Natural killer cell (primary cell): Measurements from ENCODE around the gene PILRA. TPM values are rescaled to one million over a fixed set of nuclear protein-coding genes. Genes with fewer than 3 reads are reported as not detected.

Experiments
- ATAC-seq, 3 donors: fragments of 150-1000 bp in 2 of 3; fragments of 200-7000 bp in 1 of 3; cut with Tn5 transposase; 1 replicate in 1 of 3; 2 replicates in 2 of 3; pipeline ENCODE4 v1.10.0; 2021; ENCODE audit warnings: mild to moderate bottlenecking in 2 of 3, moderate library complexity in 2 of 3
- DNase-seq, 2 donors: peaks; one replicate each; pipeline versions ENCODE4 v3.0.0 to v3.0.0-alpha.2; 2013 to 2021; ENCODE audit warnings: mixed read lengths in 1 of 2
- H3K27ac ChIP-seq: one replicate; pipeline ENCODE4 v1.5.1; 2013; ENCODE audit warnings: mild to moderate bottlenecking, low read length
- H3K27me3 ChIP-seq: one replicate; pipeline ENCODE4 v1.6.1; 2013; ENCODE audit warnings: low read length; ENCODE audit not compliant: control insufficient read depth, insufficient read depth
- H3K36me3 ChIP-seq: one replicate; pipeline ENCODE4 v1.6.1; 2013; ENCODE audit warnings: low read length; ENCODE audit not compliant: control insufficient read depth, insufficient read depth
- H3K4me1 ChIP-seq: one replicate; pipeline ENCODE4 v1.6.1; 2013; ENCODE audit warnings: low read length; ENCODE audit not compliant: control insufficient read depth, insufficient read depth
- H3K4me3 ChIP-seq: one replicate; pipeline ENCODE4 v1.5.1; 2013; ENCODE audit warnings: low read length
- H3K9me3 ChIP-seq: one replicate; pipeline ENCODE4 v1.6.1; 2013; ENCODE audit warnings: low read length; ENCODE audit not compliant: control insufficient read depth, insufficient read depth
- H3K27ac Mint-ChIP-seq, 2 donors: one replicate each; pipeline ENCODE4 v1.8.0; 2022; ENCODE audit warnings: mild to moderate bottlenecking in 2 of 2, mixed read lengths in 2 of 2, moderate library complexity in 1 of 2
- H3K27me3 Mint-ChIP-seq, 2 donors: one replicate each; pipeline ENCODE4 v1.8.0; 2022; ENCODE audit warnings: low read depth in 2 of 2, mixed read lengths in 2 of 2
- H3K36me3 Mint-ChIP-seq: one replicate; pipeline ENCODE4 v1.8.0; 2022; ENCODE audit warnings: mixed read lengths
- H3K4me1 Mint-ChIP-seq, 2 donors: one replicate each; pipeline ENCODE4 v1.8.0; 2022; ENCODE audit warnings: mixed read lengths in 2 of 2
- H3K4me3 Mint-ChIP-seq: one replicate; pipeline ENCODE4 v1.8.0; 2022; ENCODE audit warnings: mild to moderate bottlenecking, moderate library complexity, mixed read lengths
- H3K9me3 Mint-ChIP-seq, 2 donors: one replicate each; pipeline ENCODE4 v1.8.0; 2022; ENCODE audit warnings: mixed read lengths in 2 of 2
- CTCF ChIP-seq: fragments of 200-600 bp; IDR thresholded peaks from one replicate; pipeline ENCODE4 v1.8.0; 2022; ENCODE audit warnings: antibody characterized with exemption
- WGBS: methylation state at CpG from one replicate; pipeline ENCODE4 v1.1.7; 2013; ENCODE audit warnings: missing lambda C conversion rate; ENCODE audit not compliant: insufficient coverage; 5-methylcytosine and 5-hydroxymethylcytosine counted together
- intact Hi-C: fragments of 100-400 bp; cut with micrococcal nuclease; formaldehyde crosslinking; loops from one replicate; pipeline ENCODE4 v1.14.2; 2022
- total RNA-seq, 4 donors: library from RNA; stranded (reverse); fragments of 120-200 nt in 1 of 4; gene quantifications; one replicate each; pipeline versions ENCODE4 v1.2.3 to v1.2.4, GENCODE V29; 2013 to 2022

PILRA gene
- total RNA-seq, 3 donors from 2014 or later (not counting 1 experiment from before 2014, with no cell fraction given): 18.8 to 38.8 (median 29.4) TPM

- Mint-ChIP-seq H3K4me3 (peak overlapping the region; percentile 60), H3K36me3 (no peaks in the 10 kb centered on the region), H3K27ac (peak overlapping the region; percentile 94 to 98), H3K27me3 (no peaks in the 10 kb centered on the region), H3K4me1 (peaks cover 22 to 28% of the 10 kb centered on the region in 2 donors), H3K9me3 (no peaks in the 10 kb centered on the region)
- ATAC-seq: no peak
- intact Hi-C loops: loop anchor here (5.0 kb wide), 1 partner anchor 61 kb away; no protein-coding TSS in a partner anchor
- DNase-seq: no peak
- Histone ChIP-seq H3K27ac (peak overlapping the region; percentile 26), H3K27me3 (no peaks in the 10 kb centered on the region), H3K36me3 (no peaks in the 10 kb centered on the region), H3K4me1 (peaks cover 22% of the 10 kb centered on the region), H3K4me3 (no peak overlapping the region), H3K9me3 (no peaks in the 10 kb centered on the region)
- WGBS: 100% methylated on average over 2 of the region's 2 CpGs
- no peak for TF ChIP-seq CTCF
These were observed 25.0 kb downstream of the PILRA start for GRCh38 chr7:100398239-100398638.

- Mint-ChIP-seq H3K27me3 (no peaks in the 10 kb centered on the region), H3K36me3 (no peaks in the 10 kb centered on the region), H3K4me1 (peaks cover 22 to 28% of the 10 kb centered on the region in 2 donors), H3K27ac (no peak overlapping the region), H3K9me3 (no peaks in the 10 kb centered on the region), H3K4me3 (no peak overlapping the region)
- WGBS: 94% methylated on average over 3 of the region's 3 CpGs
- Histone ChIP-seq H3K36me3 (no peaks in the 10 kb centered on the region), H3K27ac (no peak overlapping the region), H3K9me3 (no peaks in the 10 kb centered on the region), H3K4me3 (no peak overlapping the region), H3K4me1 (peaks cover 22% of the 10 kb centered on the region), H3K27me3 (no peaks in the 10 kb centered on the region)
- no peak for TF ChIP-seq CTCF
- DNase-seq: no peak
- no peak for ATAC-seq
- intact Hi-C loops: loop anchor here (5.0 kb wide), 1 partner anchor 33 kb away; no protein-coding TSS in a partner anchor
These were observed 26.8 kb downstream of the PILRA start for GRCh38 chr7:100400041-100400440.

- DNase-seq (peak in 1 of 2 donors; percentile 23), ATAC-seq (no peak)
- H3K9me3 ChIP-seq: no peaks in the 10 kb centered on the region
- no peaks in the 10 kb centered on the region for H3K27me3 ChIP-seq
- Mint-ChIP-seq H3K27ac (no peak overlapping the region), H3K27me3 (no peaks in the 10 kb centered on the region), H3K36me3 (no peaks in the 10 kb centered on the region), H3K4me1 (peaks cover 22 to 28% of the 10 kb centered on the region in 2 donors), H3K9me3 (no peaks in the 10 kb centered on the region), H3K4me3 (no peak overlapping the region)
- no peak overlapping the region for H3K4me3 ChIP-seq
- intact Hi-C loops: loop anchor here (5.0 kb wide), 1 partner anchor 33 kb away; no protein-coding TSS in a partner anchor
- no peak overlapping the region for H3K27ac ChIP-seq
- H3K4me1 ChIP-seq: peaks cover 22% of the 10 kb centered on the region
- no peak for TF ChIP-seq CTCF
- 94% methylated on average over 11 of the region's 11 CpGs for WGBS
- no peaks in the 10 kb centered on the region for H3K36me3 ChIP-seq
These were observed 27.4 kb downstream of the PILRA start for GRCh38 chr7:100400656-100401055.

GRCh38 chr7:100401811-100402210, 28.5 kb downstream of the PILRA start:
- Histone ChIP-seq H3K27me3 (no peaks in the 10 kb centered on the region), H3K36me3 (no peaks in the 10 kb centered on the region), H3K4me1 (peaks cover 17% of the 10 kb centered on the region), H3K9me3 (no peaks in the 10 kb centered on the region), H3K27ac (no peak overlapping the region), H3K4me3 (no peak overlapping the region)
- intact Hi-C loops: loop anchor here (5.0 kb wide), 1 partner anchor 35 kb away; no protein-coding TSS in a partner anchor
- TF ChIP-seq CTCF: no peak
- Mint-ChIP-seq H3K4me1 (peaks cover 16 to 22% of the 10 kb centered on the region in 2 donors), H3K27ac (no peak overlapping the region), H3K9me3 (no peaks in the 10 kb centered on the region), H3K27me3 (no peaks in the 10 kb centered on the region), H3K36me3 (no peaks in the 10 kb centered on the region), H3K4me3 (no peak overlapping the region)
- ATAC-seq (no peak), DNase-seq (no peak)
- WGBS: 87% methylated on average over 5 of the region's 5 CpGs
